Activated T-helper 1 cell treated with anti-CD3 and anti-CD28 coated beads, Interleukin-2, amount 50 U/mL, for 16 hours (primary cell): ENCODE measurements around the gene GPN2.
A peak's percentile ranks its signal among the peaks of the same experiment; 100 is the strongest.
"Not testable (repeated sequence)": the region's sequence is repeated elsewhere in the genome, so short reads cannot be mapped to it uniquely, and the experiment has no call there.

Experiments used
- DNase-seq, 2 donors: peaks; one replicate each; pipeline ENCODE4 v3.0.0-alpha.2; 2020; ENCODE audit warnings: low read depth in 1 of 2, low spot score in 1 of 2

The GPN2 gene

DNA sequence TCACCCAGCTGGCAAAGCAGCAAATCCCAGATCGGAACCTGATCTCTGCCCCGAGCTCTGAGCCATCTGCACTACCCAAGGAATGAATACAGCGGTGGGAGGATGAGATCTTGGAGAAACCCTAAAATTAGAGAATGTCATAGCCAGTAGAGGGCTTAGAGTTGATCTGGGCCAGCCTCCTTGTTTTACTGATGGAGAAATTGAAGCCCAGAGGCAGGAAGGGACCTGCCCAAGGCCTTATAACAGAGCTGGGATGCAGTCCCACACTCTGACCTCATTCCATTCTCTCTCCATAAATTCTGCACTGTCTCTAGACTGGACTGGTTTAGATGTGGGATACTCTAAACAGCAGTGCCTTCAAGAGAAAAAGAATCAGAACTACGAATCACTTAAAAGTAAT, 31.9 kb downstream of the GPN2 start:
- no peak for DNase-seq

DNA sequence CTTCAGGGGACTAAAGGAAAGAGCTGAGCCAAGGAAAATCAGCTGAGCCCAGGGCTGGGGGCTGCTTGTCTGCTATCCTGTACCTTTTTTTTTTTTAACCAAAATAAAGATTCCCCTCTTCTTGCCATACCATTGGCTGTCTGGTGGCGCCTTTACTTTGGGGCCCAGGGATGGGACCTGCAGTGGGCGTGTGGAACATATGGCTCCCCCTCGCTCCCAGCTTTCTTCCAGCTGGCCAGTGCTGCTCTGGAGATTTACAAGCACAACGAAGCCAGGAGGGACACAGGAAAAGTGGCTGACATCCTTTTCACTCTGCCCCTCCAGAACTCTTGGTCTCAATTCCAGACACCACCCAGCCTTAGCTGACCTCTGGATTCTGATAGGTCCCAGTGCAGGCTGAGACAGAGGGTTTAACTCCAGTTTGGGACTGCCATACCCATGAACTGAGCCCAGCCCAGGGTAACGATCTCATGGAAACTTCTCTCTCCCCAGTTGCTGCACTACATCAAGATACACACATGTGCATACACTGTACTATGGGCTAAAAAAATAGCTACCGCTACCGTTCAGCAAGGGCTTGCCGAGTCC, 32.5 kb downstream of the GPN2 start:
- no peak for DNase-seq

DNA sequence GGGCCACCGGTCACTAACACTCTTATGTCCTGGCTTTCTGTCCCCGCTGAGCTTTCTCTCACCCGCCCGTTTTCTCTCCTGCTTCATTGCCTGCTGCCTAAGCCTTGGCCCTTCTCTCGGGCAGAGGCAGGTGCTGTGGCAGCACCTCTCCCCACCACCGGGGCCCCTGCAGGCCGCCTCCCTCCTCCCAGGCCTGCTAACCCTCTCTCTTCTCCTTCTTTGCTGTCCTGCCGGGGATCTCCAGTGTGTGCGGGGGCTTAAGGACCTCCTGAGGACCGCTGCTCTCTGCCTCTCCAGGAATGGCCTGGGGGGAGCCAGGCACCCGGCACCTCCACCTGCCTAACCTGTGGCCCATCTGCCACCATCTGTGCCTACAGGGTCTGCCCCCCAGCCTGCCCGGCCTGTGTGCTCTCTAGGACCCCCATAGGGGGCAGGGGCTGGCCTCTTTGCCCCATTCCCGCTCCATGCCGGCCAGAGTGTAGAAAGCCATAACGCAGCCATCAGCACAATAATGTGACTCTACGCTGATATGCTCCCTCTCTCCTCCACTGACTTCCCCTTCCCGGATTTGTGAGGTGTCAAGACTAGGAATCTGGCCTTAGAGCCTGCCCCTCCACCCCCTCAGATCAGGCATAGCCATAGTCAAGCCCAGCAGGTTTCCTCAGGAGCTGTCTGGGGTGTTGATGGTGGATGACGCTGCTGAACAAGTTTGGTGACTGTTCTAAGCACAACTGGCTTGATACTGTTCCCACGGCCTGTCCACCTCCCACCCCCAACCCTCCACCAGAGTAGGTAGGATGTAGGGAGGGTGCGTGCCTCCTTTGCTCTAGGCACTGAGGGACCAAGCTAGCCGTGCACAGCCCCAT, 33.2 kb downstream of the GPN2 start:
- no peak for DNase-seq

DNA sequence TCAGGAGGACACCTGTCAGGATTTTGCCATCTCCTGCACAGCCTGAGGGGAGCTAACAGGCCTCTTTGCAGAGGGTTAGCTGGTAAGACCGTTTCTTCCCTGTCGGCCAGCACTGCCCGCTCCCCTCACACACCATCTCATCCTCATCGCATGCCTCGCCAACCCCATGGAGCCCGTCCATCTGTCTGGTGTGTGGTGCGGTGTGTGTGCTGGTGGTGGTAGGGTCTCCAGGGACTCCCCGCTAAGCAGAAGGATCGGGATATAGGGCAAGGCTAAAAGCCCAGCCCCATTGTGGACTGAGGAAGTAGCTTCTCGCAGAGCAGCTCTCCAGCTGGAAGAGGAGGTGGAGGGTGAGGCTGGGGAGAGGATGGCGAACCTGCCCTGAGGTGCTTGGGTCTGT, 33.9 kb downstream of the GPN2 start:
- no peak for DNase-seq

DNA sequence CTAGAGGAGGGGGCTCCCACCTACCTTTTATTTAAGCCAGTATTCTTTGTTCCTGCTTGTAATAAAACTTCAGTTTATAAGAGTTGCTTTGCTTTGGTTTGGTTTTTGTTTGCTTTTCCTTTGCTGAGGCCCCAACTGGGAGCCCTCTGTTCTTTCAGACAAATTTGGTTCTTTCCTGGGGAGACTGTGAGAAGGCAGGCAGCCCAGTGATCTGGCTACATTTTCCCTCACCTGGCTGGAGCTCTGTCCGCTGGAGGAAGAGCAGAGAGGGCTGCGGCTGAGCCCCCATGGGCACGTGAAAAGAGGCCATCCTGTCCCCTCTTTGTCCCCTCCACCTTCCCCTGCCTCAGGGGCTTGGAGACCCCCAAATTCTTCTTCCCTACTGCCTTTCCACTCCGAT, 34.4 kb downstream of the GPN2 start:
- no peak for DNase-seq

DNA sequence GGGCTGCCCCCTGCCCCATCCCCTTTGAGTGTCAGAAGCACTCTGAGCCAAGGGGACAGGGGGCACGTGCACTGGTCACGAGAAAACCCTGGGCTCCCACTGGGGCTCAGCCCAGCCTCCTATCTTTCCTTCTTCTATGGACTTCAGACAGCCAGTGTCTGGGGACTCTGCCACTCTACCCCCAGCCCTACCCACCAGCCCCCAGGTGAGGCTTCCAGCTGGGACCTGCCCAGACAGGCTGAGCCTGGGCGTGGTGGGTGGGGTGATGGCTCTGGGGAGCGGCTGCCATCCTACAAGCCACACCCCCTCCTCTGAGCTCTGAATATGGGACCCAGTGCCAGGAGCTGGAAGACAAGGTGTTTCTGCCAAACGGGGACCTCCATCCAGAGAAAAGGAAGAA, 35.2 kb downstream of the GPN2 start:
- DNase-seq: no peak

DNA sequence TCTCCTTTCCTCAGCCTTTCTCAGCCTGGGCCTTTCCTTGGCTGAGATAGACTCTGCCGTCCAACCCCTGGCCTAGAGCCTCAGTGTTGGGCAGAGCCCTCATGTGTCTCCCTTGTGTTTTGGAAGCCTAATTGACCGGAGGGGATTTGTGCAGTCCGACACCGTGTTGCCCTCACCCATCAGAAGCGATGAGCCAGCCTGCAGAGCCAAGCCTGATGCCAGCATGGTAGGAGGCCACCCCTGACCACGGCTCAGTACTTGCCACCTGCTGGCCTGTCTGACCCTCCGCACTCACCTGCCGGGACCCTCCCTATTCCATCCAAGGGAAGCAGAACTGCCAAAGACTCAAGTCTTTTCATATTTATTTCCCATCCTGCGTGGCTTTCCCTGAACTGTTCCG, 36.5 kb downstream of the GPN2 start:
- no peak for DNase-seq

DNA sequence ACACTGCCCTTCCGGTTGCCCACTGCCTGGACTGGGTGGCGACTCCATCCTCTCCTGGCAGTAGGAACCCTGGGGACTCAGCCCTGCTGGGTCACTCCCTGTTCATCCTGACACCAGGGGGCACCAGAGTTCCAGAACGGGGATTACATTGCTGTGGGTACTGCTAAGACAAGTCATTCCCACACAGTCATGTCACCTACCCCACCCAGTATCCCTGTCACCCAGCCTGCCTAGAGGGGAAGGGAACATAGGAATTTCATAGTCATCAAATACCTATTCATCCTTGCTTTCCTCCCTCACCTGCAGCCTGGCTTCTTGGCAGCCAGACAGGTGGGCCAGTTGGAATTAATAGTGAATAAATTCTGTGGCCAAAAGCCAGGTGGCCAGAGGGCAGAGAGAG, 36.9 kb downstream of the GPN2 start:
- DNase-seq: peak; percentile 57 to 75

DNA sequence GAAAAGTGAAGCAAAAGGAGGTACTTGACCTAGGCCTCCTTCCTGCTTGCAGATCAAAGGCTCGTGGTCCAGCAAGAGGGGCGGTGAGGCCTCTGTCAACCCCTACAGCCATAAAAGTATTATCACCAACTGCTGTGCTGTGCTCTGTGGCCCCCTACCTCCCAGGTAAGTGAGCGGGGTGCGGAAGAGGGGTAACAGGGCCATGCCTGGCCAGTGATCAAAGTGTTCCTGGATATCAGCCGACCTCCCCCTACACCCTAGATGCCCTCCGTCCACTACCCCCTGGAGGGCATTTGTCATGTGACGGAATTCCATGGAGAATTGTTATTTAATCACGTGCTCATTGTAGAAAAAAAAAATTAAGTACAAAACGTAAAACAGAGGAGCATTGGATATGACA, 37.4 kb downstream of the GPN2 start:
- DNase-seq: no peak

DNA sequence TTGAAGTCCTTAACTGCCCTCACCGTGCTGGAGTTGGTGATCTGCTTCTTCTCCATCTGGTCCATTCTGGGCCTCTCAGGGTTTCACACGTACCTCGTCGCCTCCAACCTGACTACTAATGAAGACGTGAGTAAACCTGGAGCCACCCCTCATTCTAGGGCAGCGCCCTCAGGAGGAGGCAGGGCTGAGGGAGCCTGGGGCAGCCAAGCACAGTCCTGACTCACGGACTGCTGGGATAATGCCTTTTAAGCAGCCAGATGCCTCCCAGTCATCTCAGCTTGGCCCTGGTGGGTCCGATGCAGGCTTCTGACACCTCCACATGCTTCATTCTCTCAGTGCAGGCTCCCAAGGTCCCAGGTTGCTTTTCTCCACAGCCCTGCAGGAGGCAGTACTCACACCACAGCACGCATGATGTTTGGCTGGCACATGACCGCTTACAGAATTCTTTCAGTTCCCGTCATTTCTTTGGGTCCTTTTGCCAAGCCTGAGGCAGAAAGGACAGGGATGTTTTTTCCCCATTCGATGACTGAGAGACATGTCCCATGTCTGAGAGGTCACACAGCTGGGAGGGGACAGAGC, 38.9 kb downstream of the GPN2 start:
- no peak for DNase-seq

DNA sequence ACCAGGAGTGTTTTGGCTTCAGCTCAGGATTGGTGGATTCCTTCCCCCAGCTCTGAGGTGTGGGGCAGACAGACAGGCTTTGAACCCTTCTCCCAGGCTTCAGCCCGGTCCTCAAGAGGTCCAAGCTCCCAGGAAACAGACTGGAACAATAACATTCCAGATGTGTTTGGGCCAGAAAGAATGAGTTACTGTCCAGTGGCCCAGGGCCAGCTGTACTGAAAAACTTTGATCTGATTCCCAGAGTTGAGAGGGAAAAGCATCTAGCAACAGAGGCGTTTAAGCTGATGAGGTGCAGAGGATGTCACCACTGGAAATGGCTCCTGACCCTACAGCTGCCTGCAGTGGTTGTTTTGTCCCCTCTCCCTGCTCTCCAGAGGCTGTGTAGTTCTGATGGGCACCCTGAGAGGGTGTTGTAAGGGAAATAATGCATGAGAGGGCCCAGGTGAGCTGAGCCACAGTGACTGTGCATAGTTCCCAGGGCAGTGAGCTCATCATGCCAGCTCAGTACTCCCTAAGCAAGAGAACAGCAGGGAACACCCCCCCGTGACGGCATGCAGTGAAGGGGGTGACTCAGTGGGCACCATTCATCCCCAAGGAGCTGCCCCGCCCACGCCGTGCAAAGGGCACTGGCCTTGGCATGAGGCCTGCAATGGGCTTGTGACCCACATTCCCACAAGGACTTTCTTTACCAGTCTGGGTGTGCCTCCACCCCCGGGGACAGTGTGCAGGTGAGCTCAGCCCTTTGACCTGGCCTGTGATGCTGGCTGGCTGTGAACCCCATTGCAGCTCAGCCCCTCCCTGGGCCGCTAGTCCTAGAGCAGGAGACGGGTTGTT, 40.9 kb downstream of the GPN2 start:
- DNase-seq: no peak

DNA sequence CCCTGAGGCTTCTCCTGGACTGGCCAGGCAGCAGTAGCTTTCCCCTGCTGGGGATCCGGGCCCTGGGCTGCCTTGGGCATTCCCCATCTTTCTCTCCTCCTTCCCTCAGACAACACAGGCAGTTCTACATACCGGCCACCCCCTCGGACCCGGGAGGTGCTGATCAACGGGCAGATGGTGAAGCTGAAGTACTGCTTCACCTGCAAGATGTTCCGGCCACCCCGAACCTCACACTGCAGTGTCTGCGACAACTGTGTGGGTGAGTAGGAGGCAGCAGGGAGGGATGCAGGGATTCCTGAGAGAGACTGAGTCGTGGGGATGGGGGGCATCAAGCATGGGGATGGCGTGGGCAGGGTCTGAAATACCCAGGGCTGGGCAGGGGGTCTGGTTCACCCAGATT, 41.6 kb downstream of the GPN2 start:
- no peak for DNase-seq

DNA sequence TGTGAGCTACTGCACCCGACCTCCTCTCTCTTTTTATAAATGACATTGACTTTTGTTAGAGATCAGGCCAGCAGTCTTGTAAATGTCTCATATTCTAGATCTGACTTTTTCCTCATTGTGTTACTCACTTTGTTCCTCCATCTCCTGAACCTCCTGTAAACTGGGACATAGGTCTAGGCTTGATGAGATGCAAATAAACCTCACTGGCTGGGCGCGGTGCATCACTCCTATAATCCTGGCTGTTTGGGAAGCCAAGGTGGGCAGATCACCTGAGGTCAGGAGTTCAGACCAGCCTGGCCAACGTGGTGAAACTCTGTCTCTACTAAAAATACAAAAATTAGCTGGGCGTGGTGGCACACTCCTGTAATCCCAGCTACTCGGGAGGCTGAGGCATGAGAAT, 42.3 kb downstream of the GPN2 start:
- DNase-seq: not testable (repeated sequence)

DNA sequence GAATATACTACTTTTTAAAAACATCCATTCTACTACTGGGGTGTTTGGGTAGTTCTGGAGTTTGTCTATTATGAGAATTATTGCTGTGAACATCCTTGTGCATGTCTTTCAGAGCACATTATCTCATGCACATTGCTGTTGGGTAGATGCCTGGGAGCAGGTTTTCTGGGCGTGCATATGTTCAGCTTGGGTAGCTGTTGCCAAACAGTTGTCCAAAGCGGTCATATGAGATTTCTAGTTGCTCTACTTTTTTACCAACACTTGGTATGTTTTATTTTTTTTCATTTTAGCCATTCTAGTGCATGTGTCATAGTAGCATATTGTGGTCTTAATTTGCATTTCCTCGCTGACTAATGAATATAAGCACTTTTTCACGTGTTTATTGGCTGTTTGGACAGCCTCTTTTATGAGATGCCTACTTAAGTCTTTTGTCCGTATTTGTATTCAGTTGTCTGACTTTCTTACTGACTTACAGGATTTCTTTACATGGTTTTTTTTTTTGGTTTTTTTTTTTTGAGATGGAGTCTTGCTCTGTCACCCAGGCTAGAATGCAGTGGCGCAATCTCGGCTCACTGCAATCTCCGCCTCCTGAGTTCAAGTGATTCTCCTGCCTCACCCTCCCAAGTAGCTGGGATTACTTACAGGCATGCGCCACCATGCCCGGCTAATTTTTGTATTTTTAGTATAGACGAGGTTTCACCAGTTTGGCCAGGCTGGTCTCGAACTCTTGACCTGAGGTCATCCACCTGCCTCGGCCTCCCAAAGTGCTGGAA, 45.5 kb downstream of the GPN2 start:
- DNase-seq: no peak

DNA sequence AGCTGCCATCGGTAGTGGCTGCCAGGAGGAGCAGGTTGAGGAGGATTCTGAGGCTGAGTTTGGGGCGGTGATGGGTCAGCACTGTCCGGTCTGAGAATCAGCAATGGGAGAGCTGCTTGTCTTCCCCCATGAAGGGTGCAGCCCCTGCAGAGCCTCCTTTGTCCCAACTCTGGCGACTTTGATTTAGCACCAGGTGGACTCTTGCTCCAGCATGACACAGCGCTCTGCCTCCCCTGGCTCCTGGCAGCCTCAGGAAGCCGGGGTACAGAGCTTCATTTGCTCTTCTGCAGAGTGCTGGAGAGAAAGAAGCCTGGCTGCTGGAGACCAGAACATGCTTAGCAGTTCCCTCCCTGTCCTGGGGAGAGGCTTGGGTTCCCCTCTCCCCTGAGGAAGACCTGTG, 50.3 kb downstream of the GPN2 start:
- no peak for DNase-seq

DNA sequence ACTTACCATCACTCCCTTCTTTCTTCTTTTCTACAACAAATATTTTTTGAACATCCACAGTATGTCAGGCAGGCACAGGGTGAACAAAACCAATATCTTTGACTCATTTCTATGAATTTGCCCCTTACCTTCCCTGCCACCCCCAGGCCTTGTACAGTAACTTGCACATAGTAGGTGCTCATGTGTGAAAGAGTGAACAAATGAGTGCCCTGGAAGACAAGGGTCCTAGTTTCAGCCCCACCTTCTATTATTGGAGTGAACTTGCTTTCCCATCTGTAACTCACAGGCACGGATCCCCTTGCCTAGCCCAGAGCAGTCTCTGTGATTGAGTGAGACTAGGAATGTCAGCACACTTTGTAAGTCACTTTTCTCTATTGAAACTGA, 50.8 kb downstream of the GPN2 start:
- no peak for DNase-seq

DNA sequence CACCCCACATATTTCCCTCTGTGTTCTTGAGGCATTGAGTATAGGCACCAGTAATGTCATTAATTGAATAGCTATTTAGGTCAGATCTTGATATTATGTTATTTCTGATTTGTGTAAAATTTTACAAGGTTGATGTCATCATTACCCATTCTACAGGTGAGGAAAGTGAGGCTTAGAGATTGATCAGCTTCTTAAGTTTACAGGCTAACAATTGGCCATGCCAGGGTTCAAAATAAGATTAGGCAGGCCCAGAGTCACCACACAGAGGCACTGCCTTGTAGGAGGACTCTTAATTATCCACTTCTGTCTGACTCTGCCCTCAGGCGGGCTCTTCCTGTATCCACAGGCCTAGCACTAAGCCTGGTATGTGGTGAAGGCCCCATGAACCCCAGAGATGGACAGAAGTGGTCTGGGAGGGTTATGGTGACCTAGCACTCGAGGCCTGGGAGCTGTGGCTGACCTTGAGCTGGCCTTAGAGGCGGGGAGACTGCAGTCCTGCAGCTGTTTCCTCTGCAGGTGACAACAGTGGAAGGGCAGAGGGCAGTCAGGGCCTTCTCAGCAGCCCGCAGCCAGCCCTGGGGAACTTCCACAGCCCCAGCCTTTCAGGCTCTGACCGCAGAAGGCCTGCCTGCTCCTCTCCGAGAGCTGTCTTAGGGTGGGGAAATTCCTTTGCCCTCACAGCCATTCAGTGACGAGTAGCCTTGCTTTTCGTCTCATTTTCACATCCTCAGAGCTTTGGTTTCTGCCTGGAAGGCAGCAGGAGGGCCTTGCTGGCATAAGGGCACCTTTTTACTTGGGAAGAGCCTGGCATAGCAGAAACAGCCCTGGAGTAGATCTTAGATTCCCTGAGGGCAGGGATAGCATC, 51.4 kb downstream of the GPN2 start:
- peak in 1 of 2 donors; percentile 50 for DNase-seq

DNA sequence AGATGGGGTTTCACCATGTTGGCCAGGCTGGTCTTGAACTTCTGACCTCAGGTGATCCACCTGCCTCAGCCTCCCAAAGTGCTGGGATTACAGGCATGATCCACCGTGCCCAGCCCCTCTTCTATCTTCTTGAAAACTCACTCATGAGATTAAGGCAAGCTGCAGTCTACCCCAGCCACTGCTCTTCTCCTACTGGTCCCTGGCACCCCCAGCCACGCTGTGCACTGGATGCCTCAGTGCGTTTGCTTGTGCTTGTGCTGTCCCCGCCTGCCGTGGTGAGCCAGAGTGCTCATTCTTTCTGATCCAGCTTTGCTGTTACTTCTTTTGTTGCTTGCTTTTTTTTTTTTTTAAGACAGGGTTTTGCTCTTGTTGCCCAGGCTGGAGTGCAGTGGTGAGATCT, 52.4 kb downstream of the GPN2 start:
- not testable (repeated sequence) for DNase-seq

DNA sequence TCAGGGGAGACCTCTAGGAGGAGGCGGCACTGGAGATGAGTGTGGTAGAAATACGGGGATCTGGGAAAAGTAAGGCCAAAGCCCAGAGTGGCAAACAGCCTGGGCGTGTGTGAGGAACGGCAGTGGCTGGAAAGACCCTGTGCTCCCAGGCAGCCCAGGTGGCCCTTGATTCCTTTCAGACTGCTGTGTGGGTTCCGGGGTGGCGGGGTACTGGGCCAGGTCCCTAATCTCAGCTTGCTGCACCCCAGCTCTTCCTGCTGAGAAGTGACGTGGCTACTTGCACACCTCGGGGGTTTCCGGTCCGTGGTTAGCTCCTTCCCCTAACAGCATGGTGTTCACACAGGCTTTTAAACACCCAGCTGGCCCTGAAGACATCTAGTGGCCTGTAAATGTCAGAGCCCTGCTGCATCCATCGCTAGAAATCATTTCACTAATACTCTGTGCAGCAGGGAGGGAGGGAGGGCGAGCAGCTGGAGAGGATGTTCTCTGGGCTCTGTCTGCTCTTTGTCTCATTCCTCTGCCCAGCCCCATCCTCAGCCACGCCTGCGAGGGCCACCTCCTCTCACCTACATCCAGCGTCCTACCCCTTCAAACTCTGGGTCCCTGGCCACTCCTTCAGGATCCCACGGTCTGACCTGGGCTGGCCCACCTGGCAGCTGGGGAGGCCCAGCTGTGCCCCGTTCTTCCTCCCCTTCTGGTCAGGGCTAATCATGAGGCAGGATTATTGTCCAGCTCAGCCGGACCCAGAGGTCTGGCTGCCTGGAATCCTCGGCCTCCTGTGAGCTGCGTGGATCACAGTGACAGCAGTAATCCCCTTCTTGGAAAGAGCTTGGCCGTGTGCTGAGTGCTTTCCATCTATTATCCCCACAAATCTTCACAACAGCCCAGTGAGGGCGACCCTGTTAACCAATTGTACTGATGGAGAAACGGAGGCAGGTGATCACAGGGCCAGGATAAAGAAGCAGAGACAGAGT, 56.4 kb downstream of the GPN2 start:
- DNase-seq: peak; percentile 77 to 82
